ENCODE measurements around the gene APPBP2. TPM values are rescaled to one million over a fixed set of nuclear protein-coding genes. Genes with fewer than 3 reads are reported as not detected.

APPBP2 gene
- total and polyA plus RNA-seq, 2 of the 8 experiments (the other 6 are each of a cell fraction or from before 2014, with no cell fraction given): 3.3 to 18.0 TPM

GRCh38 chr17:60412701-60413100 is 113.3 kb downstream of the APPBP2 start:
- H3K4me3 ChIP-seq (ENCODE audit: extremely low read depth in 1 of 4, insufficient read depth in 2 of 4, low read depth in 3 of 4, low read length in 4 of 4): no peak overlapping the region
- H2BK120ac ChIP-seq (replicated peaks; ENCODE audit: low read depth, low read length): no peak overlapping the region
- FAIRE-seq (no peak), DNase-seq (ENCODE audit: low read depth in 1 of 2, low spot score in 2 of 2) (no peak)
- no peaks in the 10 kb centered on the region for H3K36me3 ChIP-seq (ENCODE audit: control insufficient read depth in 2 of 4, insufficient read depth in 4 of 4, low read length in 3 of 4)
- no peak overlapping the region for H3K4me2 ChIP-seq (ENCODE audit: insufficient read depth in 1 of 2, low read depth in 2 of 2, low read length in 2 of 2)
- H3K4me1 ChIP-seq (replicated peaks in 1 of 4; ENCODE audit: control insufficient read depth in 3 of 4, insufficient read depth in 4 of 4, low read length in 3 of 4): no peaks in the 10 kb centered on the region
- H3K4ac ChIP-seq (replicated peaks; ENCODE audit: insufficient read length, low read depth, low read length): no peak overlapping the region
- no peak overlapping the region for H2BK20ac ChIP-seq (ENCODE audit: low read length)
- no peak overlapping the region for H2BK5ac ChIP-seq (ENCODE audit: low read depth, low read length)
- no peak overlapping the region for H4K5ac ChIP-seq (ENCODE audit: insufficient read length, low read depth, low read length)
- H2BK12ac ChIP-seq (ENCODE audit: low read depth, low read length): no peak overlapping the region
- no peak overlapping the region for H4K91ac ChIP-seq (replicated peaks; ENCODE audit: insufficient read length, low read length)
- H4K20me1 ChIP-seq (replicated peaks in 1 of 2; ENCODE audit: control insufficient read depth in 1 of 2, insufficient read depth in 2 of 2, low read length in 2 of 2): no peaks in the 10 kb centered on the region
- POLR2A ChIA-PET (ENCODE audit: partially characterized antibody): no interaction called here
- 94% methylated on average over 3 of the region's 3 CpGs; no CpG with 5 or more reads in 1 of the 2 experiments for WGBS, 2 experiments (ENCODE audit: extremely low coverage in 1 of 2, insufficient coverage in 1 of 2, insufficient read length in 1 of 2, insufficient replicate concordance in 2 of 2, low coverage in 1 of 2, low lambda C conversion rate in 2 of 2, missing lambda C conversion rate in 1 of 2)
- CTCF ChIA-PET (ENCODE audit: partially characterized antibody): interaction anchor here (1.6 to 1.7 kb wide), 2 partner anchors 145 to 227 kb away, joined by 3 to 7 read pairs; no protein-coding TSS in a partner anchor
- no peak overlapping the region for H3K14ac ChIP-seq (ENCODE audit: insufficient read length)
- H3K79me2 ChIP-seq (ENCODE audit: control insufficient read depth in 1 of 2, insufficient read depth in 2 of 2, low read length in 2 of 2): no peaks in the 10 kb centered on the region
- H3K79me1 ChIP-seq (ENCODE audit: low read depth, low read length): no peaks in the 10 kb centered on the region
- no peak overlapping the region for H2AFZ ChIP-seq (ENCODE audit: low read length)
- no peak overlapping the region for H2AK5ac ChIP-seq (ENCODE audit: low read depth, low read length)
- no peak overlapping the region for H3K18ac ChIP-seq (ENCODE audit: extremely low read depth, low read length)
- H3K56ac ChIP-seq (replicated peaks; ENCODE audit: insufficient read length, low read depth, low read length): no peak overlapping the region
- no peak overlapping the region for H2BK15ac ChIP-seq (ENCODE audit: low read length)
- H4K8ac ChIP-seq (ENCODE audit: extremely low read depth, insufficient read depth, low read length): no peak overlapping the region
- no peak overlapping the region for H3K23ac ChIP-seq (ENCODE audit: insufficient read length)
- no peaks in the 10 kb centered on the region for H3K23me2 ChIP-seq (ENCODE audit: low read depth, low read length)
- H3K9me3 ChIP-seq (ENCODE audit: insufficient read depth in 2 of 2, low read depth in 1 of 2, low read length in 1 of 2): peaks cover 0 to 5% of the 10 kb centered on the region in 2 experiments; a peak in 1 of 4 replicates
- no peaks in the 10 kb centered on the region for H3K27me3 ChIP-seq (replicated peaks in 1 of 4; ENCODE audit: control insufficient read depth in 3 of 4, extremely low read depth in 1 of 4, insufficient read depth in 3 of 4, low read length in 3 of 4)
- no peak overlapping the region for H3K9ac ChIP-seq (replicated peaks in 1 of 4; ENCODE audit: extremely low read depth in 1 of 4, low read depth in 3 of 4, low read length in 3 of 4)
- H3K27ac ChIP-seq (ENCODE audit: low read depth, low read length): no peak overlapping the region
- no peak for TF ChIP-seq GTF2F1 (IDR thresholded peaks at IDR 0.05; ENCODE audit: borderline replicate concordance, low read depth, low read length)
- TF ChIP-seq CTBP2 (IDR thresholded peaks at IDR 0.05; ENCODE audit: borderline replicate concordance, insufficient read depth, insufficient read length, low read length): no peak
- no peak for TF ChIP-seq BRCA1 (IDR thresholded peaks at IDR 0.05; ENCODE audit: low read depth, low read length)
- no peak for TF ChIP-seq MAX (IDR thresholded peaks at IDR 0.05)
- no peak for TF ChIP-seq TAF7 (optimal IDR thresholded peaks at IDR 0.05; ENCODE audit: borderline replicate concordance, low read depth, low read length)
- TF ChIP-seq EGR1 (IDR thresholded peaks at IDR 0.05; ENCODE audit: borderline replicate concordance, low read depth, low read length): no peak
- TF ChIP-seq KDM5A (IDR thresholded peaks at IDR 0.05; ENCODE audit: low read length): no peak
- TF ChIP-seq SP2 (IDR thresholded peaks at IDR 0.05; ENCODE audit: low read length): no peak
- no peak for TF ChIP-seq FOSL1 (IDR thresholded peaks at IDR 0.05; ENCODE audit: insufficient read depth, low read depth, low read length)
- no peak for TF ChIP-seq KDM4A (IDR thresholded peaks at IDR 0.05; ENCODE audit: low read depth, low read length, severe bottlenecking)

Measured in H1 (cell line).